Suppressor macrophage treated with lipopolysaccharide for 4 hours (primary cell): ENCODE data around the gene KCNIP1.
"Not testable (repeated sequence)": the region's sequence is repeated elsewhere in the genome, so short reads cannot be mapped to it uniquely, and the experiment has no call there.

Experiments used
- DNase-seq: peaks from one replicate; pipeline ENCODE4 v3.0.0-alpha.2; 2020

KCNIP1 gene

GRCh38 chr5:170736966-170737365 is 233.1 kb downstream of the KCNIP1 start:
- DNase-seq, result no peak

GRCh38 chr5:170737591-170737990 is 233.8 kb downstream of the KCNIP1 start:
- no peak for DNase-seq

- DNase-seq, result no peak
Observed at GRCh38 chr5:170738840-170739239, 235.0 kb downstream of the KCNIP1 start.

- DNase-seq, result no peak
Observed at GRCh38 chr5:170739446-170739845, 235.6 kb downstream of the KCNIP1 start.

- DNase-seq, result no peak
Observed at GRCh38 chr5:170740551-170741205, 236.9 kb downstream of the KCNIP1 start.

- no peak for DNase-seq
Observed at GRCh38 chr5:170741801-170742200, 238.0 kb downstream of the KCNIP1 start.

- no peak for DNase-seq
Observed at GRCh38 chr5:170743876-170744212, 240.0 kb downstream of the KCNIP1 start.

- DNase-seq, result no peak
Observed at GRCh38 chr5:170745481-170746071, 241.8 kb downstream of the KCNIP1 start.

GRCh38 chr5:170746075-170746960 is 242.5 kb downstream of the KCNIP1 start:
- DNase-seq, result no peak

GRCh38 chr5:170746961-170747340 is 243.1 kb downstream of the KCNIP1 start:
- no peak for DNase-seq

- DNase-seq, result no peak
Observed at GRCh38 chr5:170747357-170747756, 243.5 kb downstream of the KCNIP1 start.

GRCh38 chr5:170747851-170748250 is 244.0 kb downstream of the KCNIP1 start:
- DNase-seq, result peak; percentile 11

GRCh38 chr5:170748951-170749471 is 245.2 kb downstream of the KCNIP1 start:
- no peak for DNase-seq

- no peak for DNase-seq
Observed at GRCh38 chr5:170749911-170750431, 246.2 kb downstream of the KCNIP1 start.

- no peak for DNase-seq
Observed at GRCh38 chr5:170750791-170751190, 247.0 kb downstream of the KCNIP1 start.

GRCh38 chr5:170751631-170752030 is 247.8 kb downstream of the KCNIP1 start:
- no peak for DNase-seq

GRCh38 chr5:170752257-170753215 is 248.7 kb downstream of the KCNIP1 start:
- DNase-seq, result no peak

- DNase-seq, result no peak
Observed at GRCh38 chr5:170753311-170753710, 249.5 kb downstream of the KCNIP1 start.

- not testable (repeated sequence) for DNase-seq
Observed at GRCh38 chr5:170754508-170754907, 250.7 kb downstream of the KCNIP1 start.

GRCh38 chr5:170755679-170756456 is 252.0 kb downstream of the KCNIP1 start:
- no peak for DNase-seq

GRCh38 chr5:170756691-170757090 is 252.9 kb downstream of the KCNIP1 start:
- DNase-seq, result no peak
